GM18858 (cell line): Measurements from ENCODE around the gene AMPD2.
"Not testable (repeated sequence)": the region's sequence is repeated elsewhere in the genome, so short reads cannot be mapped to it uniquely, and the experiment has no call there.

Experiments used
- ATAC-seq: cut with Tn5 transposase; IDR thresholded peaks from one replicate; pipeline ENCODE4 v1.9.1; 2021; ENCODE audit not compliant: unreplicated experiment

The AMPD2 gene

DNA sequence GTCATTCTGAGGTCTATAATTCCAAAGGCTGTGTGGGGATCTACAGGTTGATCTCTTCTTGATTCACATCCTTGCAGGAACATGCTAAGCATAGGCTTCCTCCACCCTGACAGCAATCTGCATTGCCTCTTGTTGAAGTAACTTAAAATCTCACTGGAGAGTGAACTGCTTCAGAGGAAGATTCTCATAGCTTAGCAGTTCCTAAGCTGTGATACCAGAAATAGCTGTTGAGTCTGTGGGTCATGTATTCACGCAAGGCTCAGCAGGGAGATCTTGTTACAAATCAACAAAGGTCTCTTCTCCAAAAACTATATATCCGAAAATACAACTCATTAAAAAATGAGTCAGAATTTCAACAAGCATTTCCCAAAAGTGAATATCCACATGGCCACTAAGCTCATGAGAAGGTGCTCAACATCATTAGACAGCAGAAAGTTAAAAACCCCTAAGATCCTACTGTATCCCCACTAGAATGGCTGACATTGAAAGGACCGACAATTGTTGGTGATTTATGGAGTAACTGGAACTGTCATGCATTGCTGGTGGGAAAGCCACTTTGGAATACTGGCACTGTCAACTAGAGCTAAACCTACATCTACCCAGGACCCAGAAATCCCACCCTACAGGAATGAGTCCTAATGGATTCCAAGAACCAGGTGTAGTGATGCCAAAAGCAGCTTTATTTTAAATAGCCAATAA, 57.2 kb downstream of the AMPD2 start:
- not testable (repeated sequence) for ATAC-seq

DNA sequence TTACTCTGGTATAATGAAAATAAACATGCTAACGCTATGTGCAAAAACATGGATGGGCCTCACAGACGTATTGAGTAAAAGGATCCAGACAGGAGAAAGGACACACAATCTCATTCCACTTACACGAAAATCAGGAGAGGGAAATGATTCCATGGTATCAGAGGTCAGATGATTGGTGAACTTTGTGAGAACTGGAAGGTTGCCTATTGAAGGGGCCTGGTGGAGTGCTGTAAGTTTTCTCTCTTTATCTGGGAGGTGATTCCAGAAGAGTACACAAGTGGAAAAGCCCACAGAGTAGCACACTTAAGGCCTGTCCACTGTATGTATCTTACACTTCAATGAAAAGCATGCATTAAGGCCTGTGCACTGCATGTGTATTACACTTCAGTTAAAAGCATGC, 57.8 kb downstream of the AMPD2 start:
- no peak for ATAC-seq

DNA sequence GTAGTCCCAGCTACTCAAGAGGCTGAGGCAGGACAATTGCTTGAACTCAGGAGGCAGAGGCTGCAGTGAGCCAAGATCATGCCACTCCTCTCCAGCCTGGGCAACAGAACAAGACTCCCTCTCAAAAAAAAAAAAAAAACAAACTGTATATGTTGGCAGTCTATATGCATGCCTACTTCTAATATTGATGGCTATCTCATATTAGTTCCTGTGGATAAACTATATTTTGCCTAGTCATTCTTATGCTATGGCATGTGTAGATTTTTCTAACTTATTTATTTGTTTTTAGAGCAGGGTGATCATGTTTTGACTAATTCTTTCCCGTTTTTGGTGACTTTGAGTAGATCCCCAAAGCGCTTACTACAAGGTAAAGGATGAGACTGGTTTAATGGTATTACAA, 59.0 kb downstream of the AMPD2 start:
- not testable (repeated sequence) for ATAC-seq
